Upper lobe of right lung (tissue), 1 donor: Measurements from ENCODE around the gene HNRNPA1. TPM values are rescaled to one million over a fixed set of nuclear protein-coding genes. Genes with fewer than 3 reads are reported as not detected.
A peak's percentile ranks its signal among the peaks of the same experiment; 100 is the strongest.

Source experiments
- ATAC-seq: fragments of 200-7000 bp; cut with Tn5 transposase; one replicate; pipeline ENCODE4 v1.9.1; 2020; ENCODE audit warnings: mild to moderate bottlenecking, moderate library complexity
- DNase-seq: peaks from one replicate; pipeline ENCODE4 v3.0.0-alpha.2; 2020
- H3K27ac ChIP-seq: fragments of 200-600 bp; one replicate; pipeline ENCODE4 v1.8.0; 2022
- H3K27me3 ChIP-seq: fragments of 200-600 bp; one replicate; pipeline ENCODE4 v1.8.0; 2022; ENCODE audit warnings: mild to moderate bottlenecking
- H3K36me3 ChIP-seq: fragments of 200-600 bp; one replicate; pipeline ENCODE4 v1.8.0; 2022
- H3K4me1 ChIP-seq: fragments of 200-600 bp; one replicate; pipeline ENCODE4 v1.8.0; 2022
- H3K4me3 ChIP-seq: fragments of 200-600 bp; one replicate; pipeline ENCODE4 v1.8.0; 2022; ENCODE audit warnings: mild to moderate bottlenecking
- H3K9me3 ChIP-seq: fragments of 200-600 bp; one replicate; pipeline ENCODE4 v1.8.0; 2022
- CTCF ChIP-seq: fragments of 200-600 bp; IDR thresholded peaks from one replicate; pipeline ENCODE4 v1.8.0; 2022; ENCODE audit warnings: antibody characterized with exemption
- intact Hi-C: fragments of 100-400 bp; cut with DNase I; formaldehyde crosslinking; loops from one replicate; pipeline ENCODE4 v1.11.0; 2022
- total RNA-seq: library from RNA; stranded (reverse); fragmentation: NEBNext Ultra II Directional; extraction: Animal tissue kit (Norgen Biotek cat#: 25700); gene quantifications from one replicate; pipeline ENCODE4 v1.2.1, GENCODE V29; 2021
- donor health status: DM: no; HTN: yes; CAD: no; lungs with severe emphysema.

Gene HNRNPA1
- total RNA-seq, 1 donor from 2014 or later, result 498 TPM

DNA sequence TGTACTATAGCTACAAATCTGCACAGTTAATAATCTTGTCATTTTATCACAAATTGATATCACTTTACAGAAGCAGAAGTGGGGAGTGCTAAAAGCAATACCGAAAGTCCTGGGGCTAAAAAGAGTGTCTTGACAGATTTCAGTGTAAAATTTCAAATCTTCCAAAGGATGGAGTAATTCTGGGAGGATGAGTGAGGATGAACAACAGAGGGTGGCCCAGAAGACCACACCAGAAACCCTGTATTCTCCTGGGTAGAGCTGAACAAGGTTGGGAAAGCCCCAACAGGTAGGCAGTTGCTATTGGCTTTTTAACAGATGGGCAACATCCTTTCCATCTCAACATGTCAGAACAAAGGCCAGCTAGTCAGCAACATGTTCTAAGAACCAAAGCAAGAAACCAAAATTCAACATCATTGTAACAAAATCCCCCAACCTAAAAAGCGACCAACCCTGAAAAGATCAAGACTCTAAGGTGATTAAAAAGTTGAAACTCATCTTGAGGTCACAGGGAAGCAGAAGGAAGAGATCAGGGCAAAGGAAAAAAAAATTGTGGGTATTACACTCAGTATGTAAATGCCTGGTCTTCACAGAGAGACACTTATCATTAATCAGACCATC lies 39.4 kb upstream of the HNRNPA1 start:
- DNase-seq (no peak), ATAC-seq (no peak)
- peaks cover 66% of the 10 kb centered on the region for H3K36me3 ChIP-seq
- no peak overlapping the region for H3K27ac ChIP-seq
- no peaks in the 10 kb centered on the region for H3K4me1 ChIP-seq
- intact Hi-C loops, result no loop called here
- no peaks in the 10 kb centered on the region for H3K9me3 ChIP-seq
- H3K27me3 ChIP-seq, result no peaks in the 10 kb centered on the region
- no peak overlapping the region for H3K4me3 ChIP-seq
- TF ChIP-seq CTCF, result no peak

DNA sequence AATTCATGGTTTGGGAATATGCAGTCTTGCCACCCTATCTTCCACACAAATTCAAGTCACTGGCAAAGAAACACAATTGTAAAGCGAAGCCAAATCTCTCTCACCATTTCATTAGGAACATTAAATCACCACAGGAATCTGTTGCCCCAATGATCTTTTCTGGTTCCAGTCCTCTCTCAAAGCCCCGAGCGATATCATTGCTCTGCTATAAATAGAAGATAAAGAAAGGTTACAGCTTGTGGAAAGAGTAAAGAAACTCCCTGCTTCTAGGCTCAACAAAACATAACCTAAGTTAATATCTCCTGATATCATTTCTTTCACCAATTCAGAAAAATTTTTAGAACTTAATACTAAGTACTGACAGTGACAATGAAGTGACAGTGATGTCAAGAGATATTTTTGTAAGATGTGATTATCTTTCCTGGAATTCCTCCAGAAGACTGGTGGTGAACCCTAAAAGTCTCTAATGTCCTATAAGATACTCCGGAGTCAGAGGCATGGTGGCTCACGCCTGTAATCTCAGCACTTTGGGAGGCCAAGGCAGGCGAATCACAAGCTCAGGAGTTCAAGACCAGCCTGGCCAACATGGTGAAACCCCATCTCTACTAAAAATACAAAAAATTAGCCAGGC lies 34.4 kb upstream of the HNRNPA1 start:
- no peak for TF ChIP-seq CTCF
- H3K27ac ChIP-seq, result no peak overlapping the region
- no peak overlapping the region for H3K4me3 ChIP-seq
- no peaks in the 10 kb centered on the region for H3K27me3 ChIP-seq
- intact Hi-C loops, result no loop called here
- H3K36me3 ChIP-seq, result peaks cover 69% of the 10 kb centered on the region
- H3K4me1 ChIP-seq, result no peaks in the 10 kb centered on the region
- H3K9me3 ChIP-seq, result no peaks in the 10 kb centered on the region
- ATAC-seq (no peak), DNase-seq (no peak)

DNA sequence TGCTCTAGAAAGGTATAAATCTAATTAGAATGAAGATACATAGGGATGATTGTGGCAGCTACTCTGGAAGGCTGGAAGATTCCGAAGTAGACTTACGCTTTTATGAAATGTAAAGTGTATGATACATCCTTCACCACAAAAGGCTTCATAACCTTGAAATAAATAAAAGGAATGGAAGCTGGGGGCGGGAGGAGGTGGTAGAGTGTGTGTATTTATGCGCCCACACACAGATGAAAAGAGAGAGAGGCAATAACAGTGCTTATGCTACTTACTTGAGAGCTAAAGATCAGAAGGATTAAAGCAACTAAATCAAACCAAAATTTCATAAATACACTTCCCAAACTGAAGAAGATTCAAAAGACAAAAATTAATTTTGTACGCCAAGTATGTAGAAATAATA lies 31.0 kb upstream of the HNRNPA1 start:
- ATAC-seq (no peak), DNase-seq (no peak)
- H3K27ac ChIP-seq, result no peak overlapping the region
- no peaks in the 10 kb centered on the region for H3K27me3 ChIP-seq
- H3K4me3 ChIP-seq, result no peak overlapping the region
- no peak for TF ChIP-seq CTCF
- no peaks in the 10 kb centered on the region for H3K9me3 ChIP-seq
- intact Hi-C loops, result no loop called here
- H3K36me3 ChIP-seq, result peaks cover 61% of the 10 kb centered on the region
- no peaks in the 10 kb centered on the region for H3K4me1 ChIP-seq

- peak; percentile 69 for TF ChIP-seq CTCF
- H3K27ac ChIP-seq, result no peak overlapping the region
- peaks cover 62% of the 10 kb centered on the region for H3K36me3 ChIP-seq
- no peaks in the 10 kb centered on the region for H3K9me3 ChIP-seq
- no peaks in the 10 kb centered on the region for H3K27me3 ChIP-seq
- intact Hi-C loops, result loop anchor here (10.0 kb wide), 1 partner anchor 113 kb away; the partner anchor contains the start of gene GPR84
- no peak for DNase-seq
- peak; percentile 71 for ATAC-seq
- H3K4me1 ChIP-seq, result no peaks in the 10 kb centered on the region
- H3K4me3 ChIP-seq, result no peak overlapping the region
Measured at GRCh38 chr12:54251667-54252284, 28.8 kb upstream of the HNRNPA1 start.

GRCh38 chr12:54253240-54253639 lies 27.3 kb upstream of the HNRNPA1 start:
- Histone ChIP-seq H3K9me3 (no peaks in the 10 kb centered on the region), H3K27ac (no peak overlapping the region), H3K36me3 (peaks cover 57% of the 10 kb centered on the region), H3K4me1 (peaks cover 2% of the 10 kb centered on the region), H3K4me3 (no peak overlapping the region), H3K27me3 (no peaks in the 10 kb centered on the region)
- ATAC-seq (no peak), DNase-seq (no peak)
- TF ChIP-seq CTCF, result no peak
- intact Hi-C loops, result loop anchor here (10.0 kb wide), 1 partner anchor 112 kb away; the partner anchor contains the start of gene GPR84
